ENCODE data around the gene TNPO2.

DNA sequence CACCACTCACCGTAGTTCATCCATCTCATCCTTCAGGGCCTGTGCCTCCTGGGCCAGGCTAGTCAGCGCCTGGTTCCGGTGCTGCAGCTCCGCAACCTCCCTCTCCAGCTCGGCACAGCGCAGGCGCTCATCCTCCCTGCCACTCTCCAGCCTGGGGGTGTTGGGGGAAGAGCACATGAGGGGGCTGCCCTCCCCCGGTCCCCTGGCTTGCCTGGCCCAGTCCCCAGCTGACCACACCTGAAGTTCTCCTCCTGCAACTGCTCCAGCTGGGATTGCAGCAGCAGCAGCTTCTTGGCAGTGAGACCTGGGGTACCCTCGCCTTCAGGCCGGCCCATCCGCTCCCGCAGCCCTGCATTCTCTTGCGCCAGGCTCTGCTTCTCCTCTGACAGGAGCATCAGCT lies 47.2 kb upstream of the TNPO2 start:
- TF ChIP-seq POLR2AphosphoS5 (IDR thresholded peaks at IDR 0.05; ENCODE audit: borderline replicate concordance, low read depth, low read length) (no peak), EZH2 (IDR thresholded peaks at IDR 0.05) (no peak)

All from SK-N-MC (cell line).